ENCODE data around the gene SLC24A3. TPM values are rescaled to one million over a fixed set of nuclear protein-coding genes. Genes with fewer than 3 reads are reported as not detected.

SLC24A3 gene
- total RNA-seq, 3 donors from 2014 or later, result 4.3 to 34.9 (median 5.7) TPM

DNA sequence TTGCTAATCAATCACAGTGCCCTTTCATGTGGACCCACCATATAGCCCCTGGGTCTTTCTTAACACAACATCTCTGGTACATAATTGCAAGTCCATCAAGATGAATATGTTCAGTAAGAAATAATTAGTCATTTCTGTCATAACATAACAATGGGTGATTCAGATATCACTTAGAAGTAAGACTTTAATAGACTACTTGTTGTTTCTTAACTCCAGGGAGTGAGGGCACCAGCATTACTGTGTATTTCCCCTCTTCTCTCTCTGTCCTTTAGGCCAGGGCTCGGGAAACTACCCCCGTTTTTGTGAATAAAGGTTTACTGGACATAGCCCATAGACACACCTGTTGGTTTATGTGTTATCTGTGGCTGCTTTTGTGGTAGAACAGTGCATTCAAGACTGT lies 123.5 kb downstream of the SLC24A3 start:
- H3K4me1 ChIP-seq (ENCODE audit: low read depth), result no peaks in the 10 kb centered on the region
- intact Hi-C loops (cut with DNase I, micrococcal nuclease), result no loop called here
- no peaks in the 10 kb centered on the region for H3K9me3 ChIP-seq
- H3K36me3 ChIP-seq (ENCODE audit: low read depth), result no peaks in the 10 kb centered on the region
- H3K4me3 ChIP-seq, result no peak overlapping the region
- ATAC-seq, result no peak
- TF ChIP-seq, protein P1, sequence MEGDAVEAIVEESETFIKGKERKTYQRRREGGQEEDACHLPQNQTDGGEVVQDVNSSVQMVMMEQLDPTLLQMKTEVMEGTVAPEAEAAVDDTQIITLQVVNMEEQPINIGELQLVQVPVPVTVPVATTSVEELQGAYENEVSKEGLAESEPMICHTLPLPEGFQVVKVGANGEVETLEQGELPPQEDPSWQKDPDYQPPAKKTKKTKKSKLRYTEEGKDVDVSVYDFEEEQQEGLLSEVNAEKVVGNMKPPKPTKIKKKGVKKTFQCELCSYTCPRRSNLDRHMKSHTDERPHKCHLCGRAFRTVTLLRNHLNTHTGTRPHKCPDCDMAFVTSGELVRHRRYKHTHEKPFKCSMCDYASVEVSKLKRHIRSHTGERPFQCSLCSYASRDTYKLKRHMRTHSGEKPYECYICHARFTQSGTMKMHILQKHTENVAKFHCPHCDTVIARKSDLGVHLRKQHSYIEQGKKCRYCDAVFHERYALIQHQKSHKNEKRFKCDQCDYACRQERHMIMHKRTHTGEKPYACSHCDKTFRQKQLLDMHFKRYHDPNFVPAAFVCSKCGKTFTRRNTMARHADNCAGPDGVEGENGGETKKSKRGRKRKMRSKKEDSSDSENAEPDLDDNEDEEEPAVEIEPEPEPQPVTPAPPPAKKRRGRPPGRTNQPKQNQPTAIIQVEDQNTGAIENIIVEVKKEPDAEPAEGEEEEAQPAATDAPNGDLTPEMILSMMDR (IDR thresholded peaks at IDR 0.05), result no peak
- no peak for DNase-seq

DNA sequence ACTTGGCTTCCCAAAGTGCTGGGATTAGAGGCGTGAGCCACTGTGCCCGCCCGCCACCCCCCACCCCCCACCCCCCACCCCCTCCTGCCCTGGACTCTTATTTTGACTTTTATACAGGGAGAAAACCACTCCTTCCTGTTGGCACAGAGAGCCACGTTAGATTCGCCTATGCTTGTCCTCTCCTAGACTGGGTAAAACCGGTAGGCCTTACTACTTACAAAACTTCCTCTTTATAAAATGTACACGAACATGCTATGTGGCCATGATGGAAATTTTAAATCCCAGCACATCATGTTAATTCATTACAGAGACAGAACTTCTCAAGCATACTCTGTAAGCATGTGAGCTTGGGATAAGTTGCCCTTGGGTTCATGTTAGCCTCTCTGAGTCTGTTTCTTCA lies 124.2 kb downstream of the SLC24A3 start:
- Histone ChIP-seq H3K9me3 (no peaks in the 10 kb centered on the region), H3K4me1 (ENCODE audit: low read depth) (no peaks in the 10 kb centered on the region), H3K4me3 (no peak overlapping the region), H3K36me3 (ENCODE audit: low read depth) (no peaks in the 10 kb centered on the region)
- ATAC-seq (no peak), DNase-seq (no peak)
- intact Hi-C loops (cut with DNase I, micrococcal nuclease), result no loop called here
- TF ChIP-seq, protein P1 (IDR thresholded peaks at IDR 0.05), result no peak

DNA sequence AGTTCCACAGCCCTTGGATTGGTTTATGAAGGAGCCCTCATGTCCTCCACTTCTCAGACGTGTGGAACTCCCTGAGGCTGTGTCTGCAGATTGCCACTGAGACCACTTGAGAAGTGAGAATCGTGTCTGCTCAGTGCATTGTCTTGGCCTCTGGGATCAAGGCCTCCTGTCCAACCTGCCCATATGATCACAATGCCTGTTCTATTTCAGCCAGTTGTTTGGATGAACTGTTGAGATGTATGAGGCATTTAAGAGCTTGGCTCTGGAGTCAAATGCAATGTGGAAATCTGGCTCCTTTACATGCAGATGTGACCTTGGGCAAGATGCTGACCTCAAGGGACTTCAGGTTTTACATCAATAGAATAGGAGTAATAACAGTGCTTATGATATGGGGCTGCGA lies 125.9 kb downstream of the SLC24A3 start:
- no peak for ATAC-seq
- intact Hi-C loops (cut with DNase I, micrococcal nuclease), result no loop called here
- H3K36me3 ChIP-seq (ENCODE audit: low read depth), result no peaks in the 10 kb centered on the region
- H3K4me3 ChIP-seq, result no peak overlapping the region
- DNase-seq, result no peak
- TF ChIP-seq, protein P1 (IDR thresholded peaks at IDR 0.05), result no peak
- no peaks in the 10 kb centered on the region for H3K4me1 ChIP-seq (ENCODE audit: low read depth)
- no peaks in the 10 kb centered on the region for H3K9me3 ChIP-seq

DNA sequence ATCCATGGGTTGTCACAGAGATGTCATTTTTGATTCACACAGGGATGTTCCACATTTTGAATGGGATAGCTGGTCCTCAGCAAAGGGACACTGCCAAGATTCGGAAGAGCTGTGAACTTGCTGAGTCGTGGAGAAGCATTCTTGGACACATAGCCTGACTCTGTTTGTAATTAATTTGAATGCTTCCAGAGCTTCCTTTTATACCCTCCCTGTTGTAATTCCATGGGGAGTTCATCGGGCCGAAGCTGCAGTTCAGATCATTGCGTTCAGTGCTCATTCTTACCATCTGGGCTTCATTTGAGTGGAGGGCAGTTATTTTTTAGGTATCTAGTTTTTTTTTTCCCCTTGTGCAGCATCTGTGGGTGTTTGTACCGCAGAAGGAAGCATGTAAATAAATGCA lies 126.5 kb downstream of the SLC24A3 start:
- intact Hi-C loops (cut with DNase I, micrococcal nuclease), result no loop called here
- ATAC-seq (no peak), DNase-seq (no peak)
- Histone ChIP-seq H3K9me3 (no peaks in the 10 kb centered on the region), H3K4me3 (no peak overlapping the region), H3K36me3 (ENCODE audit: low read depth) (no peaks in the 10 kb centered on the region), H3K4me1 (ENCODE audit: low read depth) (no peaks in the 10 kb centered on the region)
- TF ChIP-seq, protein P1 (IDR thresholded peaks at IDR 0.05), result no peak

DNA sequence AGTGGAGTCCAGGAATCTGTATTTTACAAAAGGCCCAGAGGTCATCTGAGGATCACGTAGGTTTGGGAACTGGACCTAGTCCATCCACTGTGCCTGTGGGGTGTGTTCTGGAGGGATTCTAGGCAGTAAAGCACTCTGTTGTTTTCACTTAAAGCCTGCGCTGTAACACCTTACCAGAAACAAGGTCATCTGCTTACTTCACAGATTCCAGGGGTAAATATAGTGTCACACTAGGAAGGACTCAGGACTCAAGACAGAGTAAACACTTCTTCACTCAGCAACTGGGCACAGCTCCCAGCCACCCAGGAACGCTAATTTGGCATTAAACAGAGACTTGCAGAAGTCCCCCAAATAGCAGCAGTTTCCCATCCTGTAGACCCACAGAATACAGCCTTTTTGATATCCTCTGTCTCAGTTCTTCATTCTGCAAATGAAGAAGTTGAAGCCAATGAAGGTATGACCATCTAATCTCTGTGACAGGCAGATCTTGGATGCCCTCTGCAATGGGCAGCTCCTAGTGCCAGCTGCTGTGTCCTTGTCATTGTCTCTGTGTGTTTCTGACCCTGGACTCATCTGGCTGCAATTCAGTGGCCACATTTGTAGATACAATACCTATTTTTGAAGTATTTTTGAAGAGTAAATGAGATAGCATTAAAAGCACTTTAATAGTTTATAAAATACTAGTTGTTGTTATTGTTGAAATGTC lies 129.1 kb downstream of the SLC24A3 start:
- TF ChIP-seq, protein P1 (IDR thresholded peaks at IDR 0.05), result no peak
- no peak overlapping the region for H3K4me3 ChIP-seq
- no peak for DNase-seq
- ATAC-seq, result no peak
- no peaks in the 10 kb centered on the region for H3K36me3 ChIP-seq (ENCODE audit: low read depth)
- H3K9me3 ChIP-seq, result no peaks in the 10 kb centered on the region
- intact Hi-C loops (cut with DNase I, micrococcal nuclease), result no loop called here
- no peaks in the 10 kb centered on the region for H3K4me1 ChIP-seq (ENCODE audit: low read depth)

DNA sequence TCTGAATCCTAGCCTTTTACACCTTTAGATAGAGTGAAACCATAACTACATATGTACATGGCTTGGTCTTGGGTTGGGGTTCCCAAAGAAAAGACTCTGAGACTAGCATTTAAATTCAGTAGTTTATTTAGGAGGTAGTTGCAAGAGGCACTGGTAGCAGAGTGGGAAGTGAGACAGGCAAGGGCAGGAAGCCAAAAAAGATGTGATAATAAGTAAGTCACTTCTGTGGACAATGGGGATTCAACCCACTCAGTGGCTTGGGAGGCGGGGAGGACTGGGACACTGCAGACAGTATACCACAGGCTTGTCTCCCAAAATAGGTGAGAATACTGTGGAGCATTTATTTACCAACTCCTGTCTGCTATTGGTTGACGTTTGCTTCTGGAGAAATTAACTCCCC lies 131.9 kb downstream of the SLC24A3 start:
- ATAC-seq (no peak), DNase-seq (no peak)
- no peaks in the 10 kb centered on the region for H3K36me3 ChIP-seq (ENCODE audit: low read depth)
- TF ChIP-seq, protein P1 (IDR thresholded peaks at IDR 0.05), result no peak
- no peak overlapping the region for H3K4me3 ChIP-seq
- intact Hi-C loops (cut with DNase I, micrococcal nuclease), result no loop called here
- no peaks in the 10 kb centered on the region for H3K4me1 ChIP-seq (ENCODE audit: low read depth)
- H3K9me3 ChIP-seq, result no peaks in the 10 kb centered on the region
